Measurements from ENCODE around the gene SET. TPM values are rescaled to one million over a fixed set of nuclear protein-coding genes. Genes with fewer than 3 reads are reported as not detected.
"Not testable (repeated sequence)": the region's sequence is repeated elsewhere in the genome, so short reads cannot be mapped to it uniquely, and the experiment has no call there.

The SET gene, protein sequence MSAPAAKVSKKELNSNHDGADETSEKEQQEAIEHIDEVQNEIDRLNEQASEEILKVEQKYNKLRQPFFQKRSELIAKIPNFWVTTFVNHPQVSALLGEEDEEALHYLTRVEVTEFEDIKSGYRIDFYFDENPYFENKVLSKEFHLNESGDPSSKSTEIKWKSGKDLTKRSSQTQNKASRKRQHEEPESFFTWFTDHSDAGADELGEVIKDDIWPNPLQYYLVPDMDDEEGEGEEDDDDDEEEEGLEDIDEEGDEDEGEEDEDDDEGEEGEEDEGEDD
- 100 to 1,000 TPM; 112 to 226 (median 139) TPM for total RNA-seq

DNA sequence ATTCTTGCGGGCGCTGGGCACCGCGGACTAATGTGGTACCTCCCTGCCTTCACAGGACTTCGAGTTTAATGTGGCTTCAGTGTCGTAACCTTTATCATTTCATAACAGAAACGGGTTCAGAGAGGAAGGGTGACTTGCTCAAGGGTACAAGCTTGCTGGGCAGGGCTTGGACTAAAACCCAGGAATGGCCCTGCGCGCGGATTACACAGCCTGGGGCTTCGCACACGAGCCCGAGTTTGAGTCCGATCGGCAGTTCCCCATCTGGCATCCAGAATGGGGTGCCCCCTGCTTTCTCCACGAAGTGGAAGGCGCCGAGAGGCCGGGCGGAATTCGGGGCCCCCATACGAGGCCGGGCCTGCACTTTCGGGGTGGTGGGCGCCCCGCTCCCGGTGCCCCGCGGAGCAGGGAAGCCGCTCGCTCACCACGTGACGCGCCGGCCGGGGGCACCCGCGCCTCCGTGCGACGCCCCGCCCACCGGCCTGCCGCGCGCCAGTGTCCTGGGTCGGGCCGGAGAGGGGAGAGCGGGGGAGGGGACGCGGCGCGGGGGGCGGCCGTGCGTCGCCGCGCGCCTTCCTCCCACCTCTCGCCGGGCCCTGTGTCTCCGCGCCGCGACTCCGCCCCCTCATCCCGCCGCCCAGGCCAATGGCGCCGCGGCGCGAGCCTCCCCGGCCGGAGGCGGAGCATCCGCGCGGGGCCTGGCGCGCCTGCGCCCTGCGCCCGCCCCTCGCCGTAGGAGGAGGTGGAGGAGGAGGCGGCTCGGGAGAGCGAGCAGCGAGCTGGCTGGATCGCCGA, at the start of gene SET:
TSS of gene SET (plus strand) at position 722 of the 792 bp plus-strand sequence. CDS start 361 bp downstream, outside the sequence.
- ATAC-seq (ENCODE audit: low FRiP score) (peak; percentile 88), DNase-seq (ENCODE audit: low spot score) (peak; percentile 53)
- TF ChIP-seq, protein P1, sequence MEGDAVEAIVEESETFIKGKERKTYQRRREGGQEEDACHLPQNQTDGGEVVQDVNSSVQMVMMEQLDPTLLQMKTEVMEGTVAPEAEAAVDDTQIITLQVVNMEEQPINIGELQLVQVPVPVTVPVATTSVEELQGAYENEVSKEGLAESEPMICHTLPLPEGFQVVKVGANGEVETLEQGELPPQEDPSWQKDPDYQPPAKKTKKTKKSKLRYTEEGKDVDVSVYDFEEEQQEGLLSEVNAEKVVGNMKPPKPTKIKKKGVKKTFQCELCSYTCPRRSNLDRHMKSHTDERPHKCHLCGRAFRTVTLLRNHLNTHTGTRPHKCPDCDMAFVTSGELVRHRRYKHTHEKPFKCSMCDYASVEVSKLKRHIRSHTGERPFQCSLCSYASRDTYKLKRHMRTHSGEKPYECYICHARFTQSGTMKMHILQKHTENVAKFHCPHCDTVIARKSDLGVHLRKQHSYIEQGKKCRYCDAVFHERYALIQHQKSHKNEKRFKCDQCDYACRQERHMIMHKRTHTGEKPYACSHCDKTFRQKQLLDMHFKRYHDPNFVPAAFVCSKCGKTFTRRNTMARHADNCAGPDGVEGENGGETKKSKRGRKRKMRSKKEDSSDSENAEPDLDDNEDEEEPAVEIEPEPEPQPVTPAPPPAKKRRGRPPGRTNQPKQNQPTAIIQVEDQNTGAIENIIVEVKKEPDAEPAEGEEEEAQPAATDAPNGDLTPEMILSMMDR (IDR thresholded peaks at IDR 0.05) = no peak

DNA sequence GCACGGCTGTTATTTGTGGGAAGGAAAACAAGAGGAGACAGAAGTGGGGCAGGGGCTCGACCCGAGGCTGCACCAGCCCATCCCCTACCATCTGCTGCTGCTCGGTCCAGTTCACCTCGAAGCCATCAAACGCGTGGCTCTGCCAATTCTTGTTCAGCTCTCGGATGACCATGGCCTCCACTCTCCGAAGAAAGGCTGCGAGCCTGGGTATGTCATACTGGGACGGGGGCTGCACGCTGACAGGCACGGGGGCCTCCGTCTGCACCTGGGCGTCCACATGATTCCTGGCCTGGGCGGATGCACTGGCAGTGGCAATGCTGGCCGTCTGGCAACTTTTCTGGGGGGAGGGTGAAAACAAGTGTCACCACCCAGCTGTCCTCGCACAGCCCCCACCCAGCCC, 48.4 kb upstream of the SET start:
- TF ChIP-seq, protein P1 (IDR thresholded peaks at IDR 0.05) = no peak
- ATAC-seq (ENCODE audit: low FRiP score) = no peak
- DNase-seq (ENCODE audit: low spot score) = no peak

DNA sequence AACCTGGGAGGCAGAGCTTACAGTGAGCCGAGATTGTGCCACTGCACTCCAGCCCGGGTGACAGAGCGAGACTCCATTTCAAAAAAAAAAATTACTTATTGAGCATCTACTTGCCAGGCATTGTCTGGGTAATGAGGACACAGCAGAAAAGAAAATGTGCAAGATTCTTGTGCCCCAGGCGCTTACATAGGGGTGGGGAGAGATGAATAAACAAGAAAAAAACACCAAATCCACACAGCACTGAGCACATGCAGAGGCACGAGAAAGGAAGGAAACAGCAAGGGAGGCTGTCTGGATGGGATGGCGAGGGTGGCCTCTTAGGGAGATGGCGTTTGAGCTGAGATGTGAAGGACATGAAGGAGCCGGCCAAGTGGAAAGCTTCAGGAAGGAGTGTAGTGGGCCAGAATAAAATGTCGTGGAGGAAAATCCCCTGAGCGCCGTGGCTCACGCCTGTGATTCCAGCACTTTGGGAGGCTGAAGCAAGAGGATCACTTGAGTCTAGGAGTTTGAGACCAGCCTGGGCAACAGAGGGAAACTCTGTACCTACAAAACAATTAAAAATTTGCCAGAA, 46.3 kb upstream of the SET start:
- no peak for ATAC-seq (ENCODE audit: low FRiP score)
- DNase-seq (ENCODE audit: low spot score) = no peak
- TF ChIP-seq, protein P1 (IDR thresholded peaks at IDR 0.05) = no peak

DNA sequence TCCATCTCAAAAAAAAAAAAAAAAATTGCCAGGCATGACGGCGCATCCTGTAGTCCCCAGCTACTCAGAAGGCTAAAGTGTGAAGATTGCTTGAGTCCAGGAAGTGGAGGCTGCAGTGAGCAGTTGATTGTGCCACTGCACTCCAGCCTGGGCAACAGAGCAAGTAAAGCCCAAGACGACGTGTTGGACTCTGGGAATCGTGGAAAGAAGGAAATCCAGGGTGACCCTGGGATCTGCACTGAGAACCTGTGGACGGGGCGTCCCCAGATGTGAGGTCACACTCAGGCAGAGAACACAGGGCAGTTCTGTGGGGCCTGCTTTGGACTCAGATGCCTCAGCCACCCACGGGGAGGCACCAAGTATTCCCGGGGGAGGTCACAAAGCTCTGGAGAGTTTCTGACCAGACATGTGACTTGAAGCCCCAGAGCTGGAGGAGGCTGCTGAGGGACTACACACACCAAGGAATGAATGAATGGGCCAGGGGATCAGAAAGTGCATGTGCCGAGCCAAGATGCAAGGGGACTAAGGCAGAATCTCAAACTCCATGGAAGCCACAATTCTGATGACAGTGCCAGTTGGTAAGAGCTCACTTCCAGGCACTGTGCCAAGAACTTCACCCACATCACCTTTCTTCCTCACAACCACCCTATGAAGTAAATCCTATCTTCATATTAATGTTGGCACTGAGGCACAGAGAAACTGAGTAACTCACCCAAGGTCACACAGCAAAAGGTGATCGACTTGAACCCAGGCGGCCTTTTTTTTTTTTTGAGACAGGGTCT, 45.3 kb upstream of the SET start:
- DNase-seq (ENCODE audit: low spot score) (no peak), ATAC-seq (ENCODE audit: low FRiP score) (no peak)
- TF ChIP-seq, protein P1 (IDR thresholded peaks at IDR 0.05) = no peak

DNA sequence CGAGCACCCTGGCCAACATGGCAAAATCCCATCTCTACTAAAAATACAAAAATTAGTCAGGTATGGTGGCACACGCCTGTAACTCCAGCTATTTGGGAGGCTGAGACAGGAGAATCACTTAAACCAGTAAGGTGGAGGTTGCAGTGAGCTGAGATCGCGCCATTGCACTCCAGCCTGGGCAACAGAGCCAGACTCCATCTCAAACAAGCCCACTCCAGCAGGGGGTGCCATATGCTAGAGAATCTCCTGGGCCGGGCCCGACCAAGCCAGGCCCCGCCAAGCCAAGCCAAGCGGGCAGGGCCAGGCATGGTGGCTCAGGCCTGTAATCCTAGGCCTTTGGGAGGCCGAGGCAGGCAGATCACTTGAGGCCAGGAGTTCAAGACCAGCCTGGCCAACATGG, 40.8 kb upstream of the SET start:
- DNase-seq (ENCODE audit: low spot score); ATAC-seq (ENCODE audit: low FRiP score): not testable (repeated sequence)

DNA sequence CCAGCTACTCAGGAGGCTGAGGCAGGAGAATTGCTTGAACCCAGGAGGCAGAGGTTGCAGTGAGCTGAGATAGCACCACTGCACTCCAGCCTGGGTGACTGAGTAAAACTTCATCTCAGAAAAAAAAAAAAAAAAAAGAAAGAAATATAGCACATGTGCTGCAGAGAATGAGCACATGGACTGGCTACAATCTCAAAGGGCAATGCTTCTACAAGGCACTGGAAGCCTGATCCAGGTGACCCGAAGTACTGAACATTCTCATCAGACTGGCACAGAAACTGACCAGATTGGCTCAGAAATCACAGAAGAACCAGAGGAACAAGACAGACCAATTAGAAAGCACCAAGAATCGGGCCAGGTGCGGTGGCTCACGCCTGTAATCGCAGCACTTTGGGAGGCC, 37.2 kb upstream of the SET start:
- no peak for ATAC-seq (ENCODE audit: low FRiP score)
- TF ChIP-seq, protein P1 (IDR thresholded peaks at IDR 0.05) = no peak
- no peak for DNase-seq (ENCODE audit: low spot score)

DNA sequence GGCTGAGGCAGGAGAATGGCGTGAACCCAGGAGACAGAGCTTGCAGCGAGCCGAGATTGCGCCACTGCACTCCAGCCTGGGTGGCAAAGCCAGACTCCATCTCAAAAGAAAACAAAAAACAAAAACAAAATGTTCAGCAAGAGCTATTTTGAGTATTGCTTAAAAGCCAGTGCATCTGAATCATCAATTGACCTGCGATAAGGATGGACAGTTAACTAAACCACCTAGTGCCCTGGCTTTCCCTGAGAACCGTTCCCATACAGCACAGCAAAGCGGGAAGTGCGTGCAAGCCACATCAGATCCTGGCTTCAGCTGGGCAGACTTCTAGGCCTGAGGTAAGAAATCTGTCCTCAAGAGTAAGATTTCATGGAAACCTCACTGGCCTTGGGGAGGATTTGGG, 35.1 kb upstream of the SET start:
- DNase-seq (ENCODE audit: low spot score) (no peak), ATAC-seq (ENCODE audit: low FRiP score) (no peak)
- TF ChIP-seq, protein P1 (IDR thresholded peaks at IDR 0.05) = no peak
